Liver (tissue), 9 donors: Measurements from ENCODE around the gene SLC16A7. TPM values are rescaled to one million over a fixed set of nuclear protein-coding genes. Genes with fewer than 3 reads are reported as not detected.

ENCODE experiments used
- DNase-seq: peaks from one replicate; pipeline ENCODE4 v3.0.0-alpha.2; 2017; ENCODE audit warnings: low spot score
- H3K27ac ChIP-seq, 2 donors: one replicate each; pipeline ENCODE4 v1.7.0; 2013; ENCODE audit warnings: inconsistent platforms in 2 of 2, low read length in 2 of 2, control low read depth in 1 of 2, low read depth in 1 of 2, mild to moderate bottlenecking in 1 of 2
- H3K27me3 ChIP-seq, 4 donors: one replicate each; pipeline versions ENCODE4 v1.6.1 to v1.7.0; 2013; ENCODE audit warnings: low read length in 3 of 4, inconsistent platforms in 1 of 4, mild to moderate bottlenecking in 1 of 4, moderate library complexity in 1 of 4; ENCODE audit not compliant: control insufficient read depth in 4 of 4, insufficient read depth in 4 of 4
- H3K36me3 ChIP-seq, 4 donors: one replicate each; pipeline versions ENCODE4 v1.6.1 to v1.7.0; 2013; ENCODE audit warnings: low read length in 3 of 4, mild to moderate bottlenecking in 3 of 4, low read depth in 1 of 4, moderate library complexity in 1 of 4; ENCODE audit not compliant: control insufficient read depth in 4 of 4, insufficient read depth in 3 of 4
- H3K4me1 ChIP-seq, 4 donors: one replicate each; pipeline versions ENCODE4 v1.6.1 to v1.7.0; 2013; ENCODE audit warnings: low read length in 3 of 4, mild to moderate bottlenecking in 3 of 4, moderate library complexity in 1 of 4; ENCODE audit not compliant: control insufficient read depth in 4 of 4, insufficient read depth in 4 of 4
- H3K4me3 ChIP-seq, 3 donors: one replicate each; pipeline versions ENCODE4 v1.6.1 to v1.7.0; 2013; ENCODE audit warnings: low read length in 3 of 3, control low read depth in 1 of 3, low read depth in 1 of 3, mild to moderate bottlenecking in 1 of 3
- H3K9ac ChIP-seq, 2 donors: one replicate each; pipeline ENCODE4 v1.7.0; 2013; ENCODE audit warnings: low read length in 2 of 2, mild to moderate bottlenecking in 2 of 2, moderate library complexity in 2 of 2, control low read depth in 1 of 2, low read depth in 1 of 2
- H3K9me3 ChIP-seq, 4 donors: one replicate each; pipeline versions ENCODE4 v1.6.1 to v1.7.0; 2013; ENCODE audit warnings: low read length in 3 of 4; ENCODE audit not compliant: control insufficient read depth in 4 of 4
- EGR1 ChIP-seq, 2 donors: IDR thresholded peaks; 2 replicates each; pipeline ENCODE4 v1.6.1; 2016 to 2018; ENCODE audit warnings: antibody characterized with exemption in 2 of 2, low read depth in 2 of 2
- FOXA1 ChIP-seq: IDR thresholded peaks from 2 replicates; pipeline ENCODE4 v1.6.1; 2016; ENCODE audit warnings: antibody characterized with exemption
- GABPA ChIP-seq, 2 donors: IDR thresholded peaks in 1 of 2; conservative IDR thresholded peaks in 1 of 2; 2 replicates each; pipeline ENCODE4 v1.6.1; 2016; ENCODE audit warnings: antibody characterized with exemption in 2 of 2, mild to moderate bottlenecking in 1 of 2, moderate library complexity in 1 of 2
- HNF4A ChIP-seq, 2 donors: conservative IDR thresholded peaks; 2 replicates each; pipeline ENCODE4 v1.6.1; 2016; ENCODE audit warnings: antibody characterized with exemption in 2 of 2, mild to moderate bottlenecking in 2 of 2
- HNF4G ChIP-seq: IDR thresholded peaks from 2 replicates; pipeline ENCODE4 v1.6.1; 2016; ENCODE audit warnings: antibody characterized with exemption
- JUND ChIP-seq, 2 donors: IDR thresholded peaks; 2 replicates each; pipeline ENCODE4 v1.6.1; 2016; ENCODE audit warnings: antibody characterized with exemption in 2 of 2
- NR2F2 ChIP-seq: IDR thresholded peaks from 2 replicates; pipeline ENCODE4 v1.6.1; 2016; ENCODE audit warnings: antibody characterized with exemption
- RAD21 ChIP-seq, 2 donors: IDR thresholded peaks; 2 replicates each; pipeline ENCODE4 v1.6.1; 2016; ENCODE audit warnings: antibody characterized with exemption in 2 of 2, mild to moderate bottlenecking in 2 of 2
- RXRA ChIP-seq, 2 donors: IDR thresholded peaks; 2 replicates each; pipeline ENCODE4 v1.6.1; 2017 to 2018; ENCODE audit warnings: antibody characterized with exemption in 2 of 2, mild to moderate bottlenecking in 1 of 2
- SP1 ChIP-seq: IDR thresholded peaks from 2 replicates; pipeline ENCODE4 v1.6.1; 2018; ENCODE audit warnings: antibody characterized with exemption, mild to moderate bottlenecking
- YY1 ChIP-seq: IDR thresholded peaks from 2 replicates; pipeline ENCODE4 v1.6.1; 2016; ENCODE audit warnings: antibody characterized with exemption, mild to moderate bottlenecking
- WGBS: extraction: QIAGEN DNeasy Blood & Tissue Kit; methylation state at CpG from one replicate; pipeline ENCODE4 v1.1.7; 2013; 5-methylcytosine and 5-hydroxymethylcytosine counted together
- polyA plus RNA-seq, 2 donors: library from polyadenylated mRNA; stranded (reverse) in 1 of 2; unstranded in 1 of 2; fragments of 200-250 nt in 1 of 2; fragments of >200 nt in 1 of 2; fragmentation: Nextera tagmentation in 1 of 2; extraction: Ambion mirVana in 1 of 2; gene quantifications; one replicate each; pipeline versions ENCODE4 v1.2.1 to v1.2.3, GENCODE V29; 2013 to 2015
- total RNA-seq, 2 donors: library from RNA; depleted of rRNA; stranded (reverse); fragments of >200 nt; gene quantifications; one replicate each; pipeline ENCODE4 v1.2.3, GENCODE V29; 2014
- TF ChIP-seq, protein P1 (sequence below): IDR thresholded peaks from 2 replicates; pipeline ENCODE4 v1.6.1; 2016; ENCODE audit warnings: antibody characterized with exemption
- TF ChIP-seq, protein P2 (sequence below): IDR thresholded peaks from 2 replicates; pipeline ENCODE4 v1.6.1; 2016; ENCODE audit warnings: antibody characterized with exemption, mild to moderate bottlenecking
- TF ChIP-seq, protein P3 (sequence below): IDR thresholded peaks from 2 replicates; pipeline ENCODE4 v1.6.1; 2016; ENCODE audit warnings: antibody characterized with exemption
- TF ChIP-seq, protein P4 (sequence below): IDR thresholded peaks from 2 replicates; pipeline ENCODE4 v1.6.1; 2016; ENCODE audit warnings: antibody characterized with exemption
- donor health status: healthy.
- donor health status: healthy.
- donor health status: healthy.
- donor health status: healthy.
- donor health status: healthy.

SLC16A7 gene
- total and polyA plus RNA-seq, 4 donors: 3.0 to 24.0 (median 12.1) TPM

DNA sequence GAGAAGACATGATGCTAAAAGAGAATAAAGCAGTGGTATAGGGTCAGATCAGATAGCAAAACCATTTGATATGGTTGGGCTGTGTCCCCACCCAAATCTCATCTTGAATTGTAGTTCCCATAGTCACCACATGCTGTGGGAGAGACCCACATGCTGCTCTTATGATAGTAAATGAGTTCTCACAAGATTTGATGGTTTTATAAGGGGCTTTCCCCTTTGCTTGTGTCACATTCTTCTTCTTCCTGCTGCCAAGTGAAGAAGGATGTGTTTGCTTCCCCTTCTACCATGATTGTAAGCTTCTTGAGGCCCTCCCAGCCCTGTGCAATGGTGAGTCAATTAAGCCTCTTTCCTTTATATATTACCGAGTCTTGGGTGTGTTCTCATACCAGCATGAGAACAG, 49.4 kb downstream of the SLC16A7 start:
- Histone ChIP-seq H3K9ac (no peak overlapping the region), H3K27me3 (no peaks in the 10 kb centered on the region), H3K4me1 (peaks cover 0 to 3% (median 0%) of the 10 kb centered on the region in 4 donors), H3K9me3 (no peaks in the 10 kb centered on the region), H3K4me3 (no peak overlapping the region), H3K36me3 (no peaks in the 10 kb centered on the region), H3K27ac (no peak overlapping the region)
- no peak for TF ChIP-seq EGR1 (IDR thresholded peaks at IDR 0.05; ENCODE audit: low read depth in 2 of 2)
- TF ChIP-seq, protein P1, sequence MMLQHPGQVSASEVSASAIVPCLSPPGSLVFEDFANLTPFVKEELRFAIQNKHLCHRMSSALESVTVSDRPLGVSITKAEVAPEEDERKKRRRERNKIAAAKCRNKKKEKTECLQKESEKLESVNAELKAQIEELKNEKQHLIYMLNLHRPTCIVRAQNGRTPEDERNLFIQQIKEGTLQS: no peak
- no peak for TF ChIP-seq FOXA1
- TF ChIP-seq, protein P2, sequence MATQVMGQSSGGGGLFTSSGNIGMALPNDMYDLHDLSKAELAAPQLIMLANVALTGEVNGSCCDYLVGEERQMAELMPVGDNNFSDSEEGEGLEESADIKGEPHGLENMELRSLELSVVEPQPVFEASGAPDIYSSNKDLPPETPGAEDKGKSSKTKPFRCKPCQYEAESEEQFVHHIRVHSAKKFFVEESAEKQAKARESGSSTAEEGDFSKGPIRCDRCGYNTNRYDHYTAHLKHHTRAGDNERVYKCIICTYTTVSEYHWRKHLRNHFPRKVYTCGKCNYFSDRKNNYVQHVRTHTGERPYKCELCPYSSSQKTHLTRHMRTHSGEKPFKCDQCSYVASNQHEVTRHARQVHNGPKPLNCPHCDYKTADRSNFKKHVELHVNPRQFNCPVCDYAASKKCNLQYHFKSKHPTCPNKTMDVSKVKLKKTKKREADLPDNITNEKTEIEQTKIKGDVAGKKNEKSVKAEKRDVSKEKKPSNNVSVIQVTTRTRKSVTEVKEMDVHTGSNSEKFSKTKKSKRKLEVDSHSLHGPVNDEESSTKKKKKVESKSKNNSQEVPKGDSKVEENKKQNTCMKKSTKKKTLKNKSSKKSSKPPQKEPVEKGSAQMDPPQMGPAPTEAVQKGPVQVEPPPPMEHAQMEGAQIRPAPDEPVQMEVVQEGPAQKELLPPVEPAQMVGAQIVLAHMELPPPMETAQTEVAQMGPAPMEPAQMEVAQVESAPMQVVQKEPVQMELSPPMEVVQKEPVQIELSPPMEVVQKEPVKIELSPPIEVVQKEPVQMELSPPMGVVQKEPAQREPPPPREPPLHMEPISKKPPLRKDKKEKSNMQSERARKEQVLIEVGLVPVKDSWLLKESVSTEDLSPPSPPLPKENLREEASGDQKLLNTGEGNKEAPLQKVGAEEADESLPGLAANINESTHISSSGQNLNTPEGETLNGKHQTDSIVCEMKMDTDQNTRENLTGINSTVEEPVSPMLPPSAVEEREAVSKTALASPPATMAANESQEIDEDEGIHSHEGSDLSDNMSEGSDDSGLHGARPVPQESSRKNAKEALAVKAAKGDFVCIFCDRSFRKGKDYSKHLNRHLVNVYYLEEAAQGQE: no peak
- TF ChIP-seq, protein P3, sequence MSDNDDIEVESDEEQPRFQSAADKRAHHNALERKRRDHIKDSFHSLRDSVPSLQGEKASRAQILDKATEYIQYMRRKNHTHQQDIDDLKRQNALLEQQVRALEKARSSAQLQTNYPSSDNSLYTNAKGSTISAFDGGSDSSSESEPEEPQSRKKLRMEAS: no peak
- no peak for TF ChIP-seq GABPA (IDR thresholded peaks at IDR 0.05 in 1 of 2, conservative IDR thresholded peaks at IDR 0.05 in 1 of 2)
- no peak for TF ChIP-seq SP1
- TF ChIP-seq RXRA (IDR thresholded peaks at IDR 0.05): no peak
- TF ChIP-seq, protein P4, sequence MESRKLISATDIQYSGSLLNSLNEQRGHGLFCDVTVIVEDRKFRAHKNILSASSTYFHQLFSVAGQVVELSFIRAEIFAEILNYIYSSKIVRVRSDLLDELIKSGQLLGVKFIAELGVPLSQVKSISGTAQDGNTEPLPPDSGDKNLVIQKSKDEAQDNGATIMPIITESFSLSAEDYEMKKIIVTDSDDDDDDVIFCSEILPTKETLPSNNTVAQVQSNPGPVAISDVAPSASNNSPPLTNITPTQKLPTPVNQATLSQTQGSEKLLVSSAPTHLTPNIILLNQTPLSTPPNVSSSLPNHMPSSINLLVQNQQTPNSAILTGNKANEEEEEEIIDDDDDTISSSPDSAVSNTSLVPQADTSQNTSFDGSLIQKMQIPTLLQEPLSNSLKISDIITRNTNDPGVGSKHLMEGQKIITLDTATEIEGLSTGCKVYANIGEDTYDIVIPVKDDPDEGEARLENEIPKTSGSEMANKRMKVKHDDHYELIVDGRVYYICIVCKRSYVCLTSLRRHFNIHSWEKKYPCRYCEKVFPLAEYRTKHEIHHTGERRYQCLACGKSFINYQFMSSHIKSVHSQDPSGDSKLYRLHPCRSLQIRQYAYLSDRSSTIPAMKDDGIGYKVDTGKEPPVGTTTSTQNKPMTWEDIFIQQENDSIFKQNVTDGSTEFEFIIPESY: no peak
- no peak for TF ChIP-seq JUND (IDR thresholded peaks at IDR 0.05)
- no peak for TF ChIP-seq RAD21 (IDR thresholded peaks at IDR 0.05)
- no peak for TF ChIP-seq NR2F2
- WGBS: 95% methylated on average over 1 of the region's 1 CpG
- DNase-seq: no peak

DNA sequence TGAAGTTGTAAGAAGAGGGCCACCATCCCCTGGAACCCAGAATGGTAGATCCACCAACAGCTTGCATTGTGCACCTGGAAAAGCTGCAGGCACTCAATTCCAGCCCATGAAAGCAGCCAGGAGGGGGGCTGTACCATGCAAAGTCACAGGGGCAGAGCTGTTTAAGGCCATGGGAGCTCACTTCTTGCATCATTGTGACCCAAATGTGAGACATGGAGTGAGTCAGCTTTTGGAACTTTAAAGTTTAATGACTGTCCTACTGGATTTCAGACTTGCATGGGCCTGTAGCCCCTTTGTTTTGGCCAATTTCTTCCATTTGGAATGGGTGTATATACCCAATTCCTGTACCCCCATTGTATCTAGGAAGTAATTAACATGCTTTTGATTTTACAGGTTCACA, 50.8 kb downstream of the SLC16A7 start:
- Histone ChIP-seq H3K9ac (no peak overlapping the region), H3K4me1 (peaks cover 0 to 5% (median 2%) of the 10 kb centered on the region in 4 donors), H3K36me3 (no peaks in the 10 kb centered on the region), H3K27me3 (no peaks in the 10 kb centered on the region), H3K9me3 (no peaks in the 10 kb centered on the region), H3K4me3 (no peak overlapping the region), H3K27ac (no peak overlapping the region)
- DNase-seq: no peak
- TF ChIP-seq HNF4G: no peak
- TF ChIP-seq RAD21 (IDR thresholded peaks at IDR 0.05): no peak

DNA sequence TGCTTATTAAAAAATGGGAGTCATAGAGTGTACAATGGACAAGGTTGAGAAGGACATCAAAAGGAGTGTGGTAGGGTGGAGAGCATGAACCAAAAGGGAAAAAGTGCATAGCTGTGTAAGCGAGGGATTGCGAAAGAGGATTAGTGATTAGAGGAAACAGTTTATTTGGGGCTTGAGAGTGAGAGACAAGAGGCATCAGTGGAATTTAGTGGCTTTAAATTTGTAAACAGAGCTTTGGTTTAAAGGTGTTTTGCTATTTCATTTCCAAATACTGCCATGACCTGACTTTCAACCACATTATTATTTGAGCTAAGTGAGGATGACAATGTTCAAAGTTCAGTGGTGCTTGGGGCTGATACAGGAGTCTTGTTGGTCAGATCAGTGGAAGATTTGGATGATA, 53.4 kb downstream of the SLC16A7 start:
- no peak overlapping the region for H3K4me3 ChIP-seq
- no peaks in the 10 kb centered on the region for H3K27me3 ChIP-seq
- peak; percentile 43 to 69 for TF ChIP-seq RXRA (IDR thresholded peaks at IDR 0.05)
- peak; percentile 55 to 84 for TF ChIP-seq HNF4A (conservative IDR thresholded peaks at IDR 0.05)
- TF ChIP-seq GABPA (IDR thresholded peaks at IDR 0.05 in 1 of 2, conservative IDR thresholded peaks at IDR 0.05 in 1 of 2): no peak
- TF ChIP-seq YY1: no peak
- TF ChIP-seq JUND (IDR thresholded peaks at IDR 0.05): peak in 1 of 2 donors; percentile 11
- peak in 1 of 2 donors; percentile 43 for TF ChIP-seq RAD21 (IDR thresholded peaks at IDR 0.05)
- TF ChIP-seq SP1: peak; percentile 60
- peak; percentile 55 for TF ChIP-seq HNF4G
- WGBS: 51% methylated on average over 2 of the region's 2 CpGs
- H3K36me3 ChIP-seq: no peaks in the 10 kb centered on the region
- H3K4me1 ChIP-seq: peaks cover 0 to 5% (median 2%) of the 10 kb centered on the region in 4 donors
- DNase-seq: no peak
- no peak overlapping the region for H3K9ac ChIP-seq
- H3K27ac ChIP-seq: no peak overlapping the region
- no peaks in the 10 kb centered on the region for H3K9me3 ChIP-seq
